MG63 (cell line): ENCODE data around the gene LAPTM4A. TPM values are rescaled to one million over a fixed set of nuclear protein-coding genes. Genes with fewer than 3 reads are reported as not detected.
A peak's percentile ranks its signal among the peaks of the same experiment; 100 is the strongest.

ENCODE experiments used
- DNase-seq: peaks from one replicate; pipeline ENCODE4 v3.0.0-alpha.2; 2020
- H3K27me3 ChIP-seq: fragments of 250-450 bp; sonication (Bioruptor Pico); 2 replicates; pipeline ENCODE4 v1.5.1; 2020; ENCODE audit warnings: mild to moderate bottlenecking, moderate library complexity
- H3K36me3 ChIP-seq: fragments of 250-450 bp; sonication (Bioruptor Pico); 2 replicates; pipeline ENCODE4 v1.5.1; 2020; ENCODE audit warnings: mild to moderate bottlenecking, moderate library complexity
- H3K4me3 ChIP-seq: fragments of 250-450 bp; sonication (Bioruptor Pico); 2 replicates; pipeline ENCODE4 v1.5.1; 2020; ENCODE audit warnings: mild to moderate bottlenecking, moderate library complexity
- H3K9me3 ChIP-seq: fragments of 250-450 bp; sonication (Bioruptor Pico); 2 replicates; pipeline ENCODE4 v1.5.1; 2020; ENCODE audit warnings: mild to moderate bottlenecking, moderate library complexity
- total RNA-seq: library from RNA; depleted of rRNA; stranded (reverse); fragments of >200 nt; shearing (Covaris generic); gene quantifications from 2 replicates; pipeline ENCODE4 v1.2.3, GENCODE V29; 2014; ENCODE audit warnings: low replicate concordance

The LAPTM4A gene
- total RNA-seq, 1 experiment from 2014 or later: 174 TPM

- Histone ChIP-seq H3K4me3 (no peak overlapping the region), H3K9me3 (no peaks in the 10 kb centered on the region), H3K36me3 (peaks cover 67% of the 10 kb centered on the region), H3K27me3 (no peaks in the 10 kb centered on the region)
- no peak for DNase-seq
These were observed 8.9 kb downstream of the LAPTM4A start for GRCh38 chr2:20042531-20042930.

- no peak overlapping the region for H3K4me3 ChIP-seq
- DNase-seq: peak; percentile 36
- peaks cover 75% of the 10 kb centered on the region for H3K36me3 ChIP-seq
- no peaks in the 10 kb centered on the region for H3K27me3 ChIP-seq
- H3K9me3 ChIP-seq: no peaks in the 10 kb centered on the region
These were observed 10.8 kb downstream of the LAPTM4A start for GRCh38 chr2:20040489-20041172.

- Histone ChIP-seq H3K27me3 (no peaks in the 10 kb centered on the region), H3K36me3 (peaks cover 90% of the 10 kb centered on the region)
These were observed 13.8 kb downstream of the LAPTM4A start for GRCh38 chr2:20037660-20038059.

GRCh38 chr2:20035955-20036666 is 15.3 kb downstream of the LAPTM4A start:
- Histone ChIP-seq H3K27me3 (no peaks in the 10 kb centered on the region), H3K36me3 (peaks cover 96% of the 10 kb centered on the region), H3K4me3 (no peak overlapping the region), H3K9me3 (no peaks in the 10 kb centered on the region)
- no peak for DNase-seq

More at GRCh38 chr2:20037660-20038059, 13.8 kb downstream of the LAPTM4A start:
- Histone ChIP-seq H3K4me3 (no peak overlapping the region), H3K9me3 (no peaks in the 10 kb centered on the region)
- no peak for DNase-seq

GRCh38 chr2:20034821-20035220 is 16.6 kb downstream of the LAPTM4A start:
- no peaks in the 10 kb centered on the region for H3K9me3 ChIP-seq
- DNase-seq: no peak
- no peaks in the 10 kb centered on the region for H3K27me3 ChIP-seq
- no peak overlapping the region for H3K4me3 ChIP-seq
- H3K36me3 ChIP-seq: peaks cover 100% of the 10 kb centered on the region

GRCh38 chr2:20034218-20034617 is 17.2 kb downstream of the LAPTM4A start:
- Histone ChIP-seq H3K4me3 (no peak overlapping the region), H3K36me3 (peaks cover 100% of the 10 kb centered on the region), H3K27me3 (no peaks in the 10 kb centered on the region), H3K9me3 (0 out of 2 replicates have a peak, but pooled peaks cover 1% of the 10 kb centered on the region)
- DNase-seq: no peak

GRCh38 chr2:20033322-20033721 is 18.1 kb downstream of the LAPTM4A start:
- no peak overlapping the region for H3K4me3 ChIP-seq
- 0 out of 2 replicates have a peak, but pooled peaks cover 4% of the 10 kb centered on the region for H3K9me3 ChIP-seq
- DNase-seq: no peak
- H3K36me3 ChIP-seq: peaks cover 100% of the 10 kb centered on the region
- H3K27me3 ChIP-seq: no peaks in the 10 kb centered on the region

- Histone ChIP-seq H3K9me3 (peaks cover 4% of the 10 kb centered on the region; the same call in 1 of the 2 replicates), H3K4me3 (no peak overlapping the region), H3K36me3 (peaks cover 82% of the 10 kb centered on the region), H3K27me3 (no peaks in the 10 kb centered on the region)
- no peak for DNase-seq
These were observed 21.2 kb downstream of the LAPTM4A start for GRCh38 chr2:20030224-20030623.

GRCh38 chr2:20027705-20028434 is 23.6 kb downstream of the LAPTM4A start:
- DNase-seq: no peak
- Histone ChIP-seq H3K36me3 (peaks cover 63% of the 10 kb centered on the region), H3K4me3 (no peak overlapping the region), H3K9me3 (peaks cover 4% of the 10 kb centered on the region; the same call in 1 of the 2 replicates), H3K27me3 (no peaks in the 10 kb centered on the region)

- Histone ChIP-seq H3K36me3 (peaks cover 57% of the 10 kb centered on the region), H3K9me3 (peaks cover 6% of the 10 kb centered on the region), H3K27me3 (no peaks in the 10 kb centered on the region), H3K4me3 (no peak overlapping the region)
- no peak for DNase-seq
These were observed 24.2 kb downstream of the LAPTM4A start for GRCh38 chr2:20027260-20027677.

- DNase-seq: no peak
- H3K36me3 ChIP-seq: peaks cover 37% of the 10 kb centered on the region
- peaks cover 8% of the 10 kb centered on the region for H3K9me3 ChIP-seq
- no peaks in the 10 kb centered on the region for H3K27me3 ChIP-seq
- no peak overlapping the region for H3K4me3 ChIP-seq
These were observed 26.2 kb downstream of the LAPTM4A start for GRCh38 chr2:20025065-20025786.

GRCh38 chr2:20023688-20024087 is 27.7 kb downstream of the LAPTM4A start:
- peaks cover 4% of the 10 kb centered on the region for H3K9me3 ChIP-seq
- no peak overlapping the region for H3K4me3 ChIP-seq
- peaks cover 21% of the 10 kb centered on the region for H3K36me3 ChIP-seq
- no peaks in the 10 kb centered on the region for H3K27me3 ChIP-seq
- no peak for DNase-seq

GRCh38 chr2:20021405-20022009 is 29.9 kb downstream of the LAPTM4A start:
- Histone ChIP-seq H3K9me3 (peaks cover 4% of the 10 kb centered on the region), H3K4me3 (no peak overlapping the region), H3K27me3 (no peaks in the 10 kb centered on the region), H3K36me3 (peaks cover 5% of the 10 kb centered on the region)
- DNase-seq: no peak

- Histone ChIP-seq H3K4me3 (no peak overlapping the region), H3K9me3 (peaks cover 4% of the 10 kb centered on the region), H3K36me3 (peaks cover 5% of the 10 kb centered on the region), H3K27me3 (no peaks in the 10 kb centered on the region)
- DNase-seq: no peak
These were observed 31.7 kb downstream of the LAPTM4A start for GRCh38 chr2:20019747-20020146.

- Histone ChIP-seq H3K36me3 (peaks cover 5% of the 10 kb centered on the region), H3K27me3 (no peaks in the 10 kb centered on the region), H3K4me3 (no peak overlapping the region), H3K9me3 (peaks cover 4% of the 10 kb centered on the region)
- DNase-seq: no peak
These were observed 32.8 kb downstream of the LAPTM4A start for GRCh38 chr2:20018601-20019152.

GRCh38 chr2:20016346-20016745 is 35.1 kb downstream of the LAPTM4A start:
- no peaks in the 10 kb centered on the region; the same call in 1 of the 2 replicates for H3K36me3 ChIP-seq

More at GRCh38 chr2:20016346-20016745, 35.1 kb downstream of the LAPTM4A start:
- H3K9me3 ChIP-seq: no peaks in the 10 kb centered on the region; the same call in 1 of the 2 replicates
- H3K27me3 ChIP-seq: no peaks in the 10 kb centered on the region
- DNase-seq: no peak
- H3K4me3 ChIP-seq: no peak overlapping the region
